ENCODE measurements around the gene AP2A2.

AP2A2 gene

DNA sequence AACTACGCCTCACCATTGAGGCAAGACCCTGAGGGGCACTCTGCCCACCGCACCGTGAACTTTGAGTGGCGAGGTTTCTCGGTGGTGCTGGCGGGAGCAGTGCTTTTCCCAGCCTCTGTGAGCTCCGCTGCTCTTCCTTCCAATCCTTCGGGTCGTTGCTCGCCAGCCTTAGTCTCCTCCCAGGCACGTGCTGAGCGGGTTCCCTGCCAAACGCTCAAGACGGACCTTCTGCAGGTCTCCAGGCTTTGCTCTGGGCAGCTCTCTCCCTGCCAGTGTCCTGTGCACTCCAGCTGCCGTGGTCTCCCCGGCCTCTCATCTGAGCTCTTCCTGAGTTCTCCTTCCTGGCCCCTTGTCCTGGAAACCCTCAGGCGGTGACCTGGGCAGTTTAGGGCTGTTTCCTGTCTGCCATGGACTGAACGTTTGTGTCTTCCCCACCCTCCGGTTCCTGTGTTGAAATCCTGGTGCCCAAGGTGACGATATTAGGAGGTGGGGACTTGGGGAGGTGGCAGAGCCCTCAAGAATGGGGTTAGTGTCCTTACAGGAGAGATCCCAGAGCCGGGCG, 122.0 kb downstream of the AP2A2 start:
- no peak for DNase-seq

DNA sequence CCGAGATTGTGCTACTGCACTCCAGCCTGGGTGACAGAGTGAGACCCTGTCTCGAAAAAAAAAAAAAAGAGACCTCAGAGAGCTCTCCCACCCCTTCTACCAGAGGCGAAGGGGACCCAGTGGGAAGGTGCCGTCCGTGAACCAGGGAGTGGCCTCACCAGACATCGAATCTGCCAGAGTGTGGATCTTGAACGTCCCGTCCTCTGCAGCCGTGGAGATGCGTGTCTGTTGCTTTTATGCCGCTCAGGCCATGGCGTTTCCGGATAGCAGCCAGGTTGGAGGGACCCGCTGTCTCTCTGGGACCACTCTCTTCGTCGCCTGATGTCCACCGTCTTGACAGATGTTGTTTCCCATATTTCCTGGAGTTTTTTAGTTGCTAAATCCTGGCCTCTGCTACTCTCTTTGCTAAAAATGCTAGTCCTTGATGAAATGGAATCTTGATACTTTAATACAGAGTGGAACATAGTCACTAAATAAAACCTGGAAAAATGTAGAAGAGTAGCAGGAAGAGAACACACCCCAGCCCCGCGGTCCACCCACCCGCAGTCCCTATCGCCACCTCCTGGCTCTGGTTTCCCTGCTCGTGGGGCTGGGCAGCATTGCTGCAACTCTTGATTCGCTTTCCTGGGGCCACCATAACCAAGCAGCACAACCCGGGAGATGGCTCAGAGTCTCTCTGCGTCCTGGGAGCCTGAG, 122.9 kb downstream of the AP2A2 start:
- no peak for DNase-seq

DNA sequence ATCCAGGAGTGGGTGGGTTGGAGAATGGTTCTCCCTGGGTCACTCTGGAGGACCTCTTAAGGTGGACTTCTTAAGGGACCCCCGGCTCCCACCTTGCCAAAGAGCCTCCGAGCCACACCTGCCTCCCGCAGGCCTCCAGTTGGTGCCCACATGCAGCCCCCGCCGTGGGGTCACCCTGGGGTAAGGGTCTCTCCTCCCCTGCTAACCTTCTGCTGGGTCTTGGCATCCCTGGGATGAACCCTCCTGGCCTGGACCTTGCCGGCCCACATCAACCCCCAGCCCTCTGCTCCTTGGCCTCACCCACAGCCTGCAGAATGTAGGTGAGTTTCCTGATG, 123.4 kb downstream of the AP2A2 start:
- DNase-seq, result no peak

DNA sequence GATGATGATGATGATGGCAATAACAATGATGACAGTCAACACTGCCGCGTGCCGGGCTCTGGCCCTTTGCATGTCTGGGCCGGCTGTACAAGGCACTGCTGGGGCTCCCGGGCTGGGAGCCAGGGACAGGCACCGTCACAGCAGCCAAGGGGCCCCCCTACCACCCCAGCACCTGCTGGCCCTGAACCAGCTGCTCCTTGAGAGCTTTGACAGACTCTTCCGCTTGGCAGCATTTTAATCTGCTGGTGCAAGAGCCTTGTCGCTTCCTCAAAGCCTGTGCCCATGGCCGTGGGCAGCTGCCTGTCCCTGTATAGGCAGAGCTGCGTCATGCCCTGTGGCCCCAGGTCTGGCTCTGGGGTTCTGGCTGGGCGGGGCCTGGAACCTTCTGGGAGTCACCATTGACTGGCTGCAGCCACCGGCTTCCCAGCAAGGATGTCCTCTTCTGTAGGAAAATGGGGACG, 123.8 kb downstream of the AP2A2 start:
- no peak for DNase-seq

DNA sequence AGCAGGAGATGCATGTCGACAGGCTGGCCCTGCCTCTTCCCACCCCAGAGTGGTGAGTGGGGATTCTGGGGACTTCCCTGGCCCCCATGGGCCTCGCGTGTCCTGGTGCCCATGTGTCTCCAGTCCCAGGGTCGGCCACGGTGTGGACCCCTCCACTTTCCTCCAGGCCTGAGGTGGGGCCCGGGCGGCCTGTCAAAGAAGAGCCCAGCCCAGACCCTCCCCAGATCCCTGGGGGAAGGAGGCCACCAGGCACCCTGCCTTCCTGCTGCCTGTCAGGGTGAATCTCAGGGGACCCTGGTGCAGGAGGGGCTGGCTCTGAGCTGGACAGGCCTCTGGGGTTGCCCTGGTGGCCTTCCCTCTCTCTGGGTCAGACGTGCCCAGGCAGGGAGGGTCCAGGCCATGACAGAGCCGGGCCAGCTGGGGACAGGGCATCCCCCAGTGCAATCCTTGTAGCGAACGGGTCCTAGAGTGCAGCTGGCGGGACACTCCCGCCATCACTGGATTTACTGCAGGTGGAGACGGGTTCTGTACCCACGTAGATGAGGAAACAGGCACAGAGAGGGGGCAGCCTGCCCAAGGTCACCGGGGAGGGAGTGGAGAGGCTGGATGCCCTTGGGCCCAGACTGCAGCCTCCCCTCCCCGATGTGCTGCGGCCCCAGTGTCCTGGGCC, 124.4 kb downstream of the AP2A2 start:
- DNase-seq, result no peak

DNA sequence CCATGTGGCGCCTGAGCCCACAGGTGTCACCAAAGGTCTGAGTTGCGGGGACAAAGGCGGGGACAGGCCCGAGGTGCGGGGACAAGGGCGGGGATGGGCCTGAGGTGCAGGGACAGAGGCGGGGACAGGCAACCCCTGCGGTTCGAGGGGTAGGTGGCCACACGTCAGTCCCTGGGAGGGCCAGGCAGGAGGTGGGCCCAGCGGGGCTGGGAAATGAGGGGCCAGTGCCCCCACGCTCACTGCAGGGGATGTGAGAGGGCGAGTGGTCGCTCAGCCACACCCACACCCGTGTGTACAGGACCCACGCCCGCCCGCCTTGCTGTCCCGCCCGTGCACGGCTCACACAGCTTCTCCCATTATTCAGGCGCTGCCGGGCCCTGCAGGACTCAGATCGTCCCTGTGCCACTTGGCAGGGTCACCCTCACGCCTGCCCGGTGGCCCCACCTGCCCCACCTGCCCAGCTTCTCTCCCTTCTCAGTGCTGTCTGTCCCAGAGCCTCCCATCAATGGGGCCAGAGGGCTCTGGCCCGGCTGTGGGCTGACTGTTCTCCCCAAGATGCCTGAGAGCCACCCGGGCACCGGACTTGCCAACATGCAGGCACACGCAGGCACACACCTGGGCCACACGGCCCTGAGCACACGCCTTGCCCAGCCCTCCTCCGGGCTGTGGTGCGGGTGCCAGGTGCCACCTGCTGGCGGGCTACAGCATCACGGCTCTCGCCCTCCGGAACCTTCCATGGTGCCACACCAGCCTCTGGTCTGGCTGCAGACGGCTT, 125.1 kb downstream of the AP2A2 start:
- peak; percentile 29 to 51 (median 48) for DNase-seq

DNA sequence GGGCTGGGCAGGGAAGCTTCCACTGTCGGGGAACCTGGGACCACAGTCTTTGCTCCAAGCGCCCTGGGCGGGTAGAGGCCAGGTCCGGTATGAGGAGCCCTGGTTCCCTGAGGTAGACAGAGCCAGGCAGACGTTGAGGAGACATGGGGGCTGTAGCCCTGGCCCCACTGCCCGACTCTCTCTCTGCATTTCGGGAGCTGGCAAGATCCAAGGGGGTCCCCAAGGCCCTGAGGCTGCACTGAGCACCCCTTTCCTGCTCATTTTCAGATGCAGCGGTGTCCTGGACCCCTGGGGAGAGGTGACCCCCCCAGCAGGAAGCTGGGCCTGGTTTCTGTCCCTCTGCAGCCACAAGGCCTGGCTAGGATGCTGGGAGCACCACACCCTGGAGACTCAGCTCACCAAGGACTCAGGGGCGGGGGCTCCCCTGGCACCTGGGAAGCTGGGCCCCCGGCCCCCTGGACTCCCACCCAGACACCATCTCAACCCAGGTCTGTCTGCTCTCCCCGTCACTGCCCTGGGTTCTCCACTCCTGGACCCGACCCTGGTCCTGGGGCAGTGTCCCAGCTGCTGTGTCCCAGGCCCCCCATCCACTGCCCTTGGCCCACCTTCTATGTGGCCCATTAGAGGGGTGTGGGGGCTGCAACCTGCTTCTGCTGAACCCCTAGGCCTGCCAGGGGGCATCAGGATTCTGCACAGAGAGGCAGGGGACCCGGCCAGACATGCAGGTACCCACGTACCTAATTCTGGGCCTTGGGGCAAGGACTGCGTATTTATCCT, 125.9 kb downstream of the AP2A2 start:
- DNase-seq, result no peak

DNA sequence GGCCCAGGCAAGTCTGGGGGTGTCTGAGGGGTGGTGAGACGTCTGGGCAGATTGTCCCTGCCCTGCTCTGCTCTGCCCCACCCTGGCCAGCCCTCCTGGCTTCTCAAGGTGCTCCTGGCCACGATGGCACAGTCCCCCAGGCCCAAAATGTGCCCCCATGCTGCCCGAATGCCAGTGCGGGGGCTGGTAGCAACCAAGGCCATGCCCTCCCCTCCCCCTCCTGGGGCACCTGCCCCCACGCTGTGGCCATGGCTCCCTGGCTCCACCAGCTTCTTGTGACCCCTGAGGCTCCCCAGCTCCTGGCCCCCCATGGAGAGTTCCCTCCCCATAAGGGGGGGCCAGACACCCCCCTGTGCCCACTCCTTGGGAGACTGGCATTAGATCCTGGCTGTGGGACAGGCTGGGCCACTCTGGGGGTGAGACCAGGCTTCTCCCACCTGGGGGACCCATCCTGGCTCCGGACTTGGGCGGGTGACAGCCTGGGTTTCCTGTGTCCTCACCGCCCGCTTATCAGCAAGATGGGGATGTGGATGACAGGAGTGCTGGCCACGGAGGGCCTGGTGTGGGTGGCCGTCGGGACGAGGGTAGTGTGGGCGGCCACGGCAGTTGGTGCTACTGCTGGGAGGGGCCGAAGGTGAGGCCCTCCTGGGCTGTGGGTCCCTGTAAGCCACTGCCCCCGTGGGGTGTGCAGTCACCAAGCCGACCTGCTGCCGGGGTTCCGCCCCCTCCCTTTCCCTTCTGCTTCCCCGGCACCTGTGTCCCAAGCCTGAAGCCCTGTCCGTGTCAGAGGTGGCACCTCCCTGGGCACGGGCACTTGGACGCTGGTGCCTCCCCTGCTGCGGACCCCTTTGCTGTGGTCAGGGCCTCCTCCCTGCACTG, 126.7 kb downstream of the AP2A2 start:
- no peak for DNase-seq

DNA sequence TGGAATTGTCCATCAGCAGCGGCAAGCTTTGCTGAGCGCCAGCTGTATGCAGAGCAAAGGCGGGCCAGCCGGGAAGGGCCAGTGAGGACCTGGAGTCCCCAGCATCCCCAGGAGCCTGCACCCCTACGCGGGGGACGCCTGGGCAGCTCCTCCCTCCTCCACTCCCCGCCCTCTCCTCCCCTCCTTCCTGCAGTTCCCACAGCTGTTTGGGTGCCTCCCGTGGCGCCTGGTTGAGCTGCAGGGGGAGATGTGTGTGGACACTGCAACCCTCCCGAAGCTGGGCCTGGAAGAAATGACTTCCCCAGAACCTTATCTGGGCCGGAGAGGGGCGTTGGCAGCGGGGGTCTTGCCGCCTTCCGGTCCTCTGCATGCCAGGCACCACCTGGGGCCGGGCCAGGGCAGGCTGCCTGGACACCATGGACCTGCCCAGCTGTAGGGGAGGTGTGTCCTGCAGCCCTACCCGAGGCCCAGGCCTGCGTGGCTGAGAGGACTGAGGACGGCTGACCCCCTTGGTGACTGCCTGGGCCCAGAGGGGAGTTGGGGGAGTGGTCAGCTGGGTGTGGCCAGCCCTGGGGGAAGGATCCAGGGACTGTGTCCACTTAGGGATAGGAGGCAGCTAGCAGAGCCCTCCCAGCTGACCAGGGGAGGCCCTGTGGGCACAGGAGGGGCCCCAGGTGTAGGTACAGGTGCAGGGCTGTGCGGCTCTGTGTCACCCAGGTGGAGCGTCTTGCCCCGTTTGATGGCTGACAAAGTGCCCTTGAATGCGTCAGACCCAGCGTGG, 127.6 kb downstream of the AP2A2 start:
- no peak for DNase-seq

DNA sequence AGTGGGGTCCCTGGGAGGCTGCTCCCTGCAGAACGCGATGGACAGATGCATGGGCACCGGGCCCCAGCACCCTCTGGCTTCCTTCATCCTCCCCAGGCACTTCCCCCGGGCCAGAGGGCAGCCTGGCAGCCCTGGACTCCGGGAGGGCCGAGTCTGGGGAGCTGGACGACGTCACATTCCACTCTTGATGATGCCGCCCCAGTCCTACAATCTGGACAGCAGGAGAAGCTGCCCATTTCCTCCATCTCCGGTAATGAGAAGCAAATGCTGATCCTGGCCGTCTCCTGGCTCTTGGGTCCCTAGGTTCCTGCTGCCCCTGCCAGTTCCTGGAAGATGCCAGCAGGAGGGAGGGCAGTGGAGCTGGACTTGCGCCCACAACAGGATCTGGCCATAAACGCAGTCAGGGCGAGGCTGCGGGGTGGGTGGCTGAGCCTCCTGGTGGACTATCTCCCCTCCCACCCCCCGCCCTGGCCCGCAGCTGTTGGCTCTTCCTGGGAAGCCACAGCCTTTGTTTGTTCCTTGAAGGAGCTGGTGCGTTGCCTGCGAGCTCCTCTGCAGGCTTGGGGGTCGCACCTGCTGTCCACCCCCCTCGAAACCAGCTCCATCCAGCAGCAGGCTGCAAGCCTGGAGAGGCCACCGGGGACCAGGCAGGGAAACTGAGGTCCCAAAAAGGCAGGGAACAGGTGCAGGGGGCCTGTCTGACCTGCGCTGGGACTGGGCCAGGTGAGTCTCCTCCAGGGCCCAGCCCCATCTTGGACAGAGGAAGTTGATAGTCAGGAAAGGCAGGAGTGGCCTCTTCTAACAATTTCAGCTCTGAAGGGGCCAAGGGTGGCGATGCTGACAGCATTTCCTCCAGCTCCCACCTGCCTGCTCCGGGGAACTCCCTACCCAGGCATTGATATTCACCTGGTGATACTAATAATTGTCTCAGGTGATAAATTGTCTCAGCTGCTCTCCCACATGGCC, 128.8 kb downstream of the AP2A2 start:
- DNase-seq, result no peak

DNA sequence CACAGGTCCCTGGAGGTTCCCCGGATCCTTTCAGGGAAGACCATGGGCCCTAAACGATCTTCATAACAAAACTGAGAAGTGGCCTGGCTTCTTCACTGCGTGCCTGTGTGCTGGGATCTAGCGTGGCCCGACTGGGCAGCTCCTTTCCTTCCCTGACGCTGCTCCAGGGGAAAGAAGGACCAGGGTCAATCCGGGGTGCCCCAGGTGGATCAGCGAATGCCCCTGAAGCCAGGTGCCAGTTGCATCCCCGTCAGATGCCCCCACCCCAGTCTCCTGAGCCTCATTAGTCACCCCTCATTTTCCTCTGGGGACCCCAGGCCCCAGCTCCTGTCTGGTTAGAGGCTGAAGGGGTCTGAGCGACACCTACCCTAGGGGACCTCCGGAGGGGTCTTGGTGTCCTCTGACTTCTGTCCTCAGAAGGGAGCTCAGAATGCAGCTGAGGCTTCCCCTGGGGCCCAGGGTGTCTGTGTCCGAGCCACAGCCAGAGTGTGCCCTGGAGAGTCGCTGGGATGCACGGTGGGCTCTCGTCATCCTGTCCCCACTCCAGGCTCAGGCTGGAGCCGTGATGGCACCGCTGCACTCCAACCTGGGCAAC, 129.5 kb downstream of the AP2A2 start:
- DNase-seq, result no peak

DNA sequence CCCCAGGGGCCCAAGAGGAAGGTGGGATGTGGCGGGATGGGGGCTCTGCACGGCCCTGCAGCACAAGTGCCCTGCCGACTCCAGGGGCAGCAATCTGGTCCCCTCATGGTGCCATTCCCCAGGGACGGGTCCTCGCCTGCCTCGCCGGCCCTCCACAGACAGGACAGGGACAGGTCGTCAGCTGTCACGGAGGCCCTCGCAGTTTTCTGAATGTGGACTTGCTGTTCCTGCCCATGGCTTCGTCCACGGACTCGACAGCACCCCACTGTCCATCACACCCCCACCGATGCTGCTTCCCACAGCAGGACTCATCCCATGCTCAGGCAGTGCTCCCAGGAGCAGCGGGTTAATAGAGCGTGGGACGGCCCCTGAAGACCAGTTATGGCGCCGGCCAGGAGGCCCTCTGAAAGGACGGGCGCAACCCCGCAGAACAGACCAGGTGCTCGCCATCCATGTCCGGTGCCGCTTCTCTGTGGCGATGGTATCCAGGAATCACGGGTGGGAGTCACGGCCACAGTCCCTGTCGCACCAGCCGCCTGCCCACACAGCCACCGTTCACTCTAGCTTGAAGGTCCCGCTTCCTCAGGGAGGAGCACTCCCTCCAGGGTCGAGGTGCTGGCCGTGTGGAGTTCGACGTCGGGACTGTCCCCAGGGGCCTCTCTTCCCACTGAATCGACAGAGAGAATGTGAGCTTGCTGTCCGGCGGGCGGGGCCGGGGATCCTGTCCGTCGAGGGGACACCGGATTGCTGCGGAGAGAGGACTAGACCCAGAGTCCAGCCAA, 130.5 kb downstream of the AP2A2 start:
- DNase-seq, result no peak

DNA sequence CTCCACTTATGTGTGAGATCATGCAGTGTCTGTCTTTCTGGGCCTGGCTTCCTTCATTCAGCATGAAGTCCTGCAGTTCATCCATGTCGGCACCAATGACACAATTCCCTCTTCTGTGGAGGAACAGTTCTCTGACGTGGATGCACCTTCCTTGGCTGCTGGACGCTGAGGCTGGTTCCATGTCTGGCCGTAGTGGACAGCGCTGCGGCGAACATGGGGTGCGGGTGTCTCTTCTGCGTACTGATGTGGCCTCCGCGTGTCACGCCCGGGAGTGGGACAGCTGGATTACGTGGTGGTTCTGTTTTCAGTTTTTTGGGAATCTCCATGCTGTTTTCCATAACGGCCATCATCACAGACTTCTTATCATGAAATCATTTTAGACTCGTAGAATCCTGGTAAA, 132.1 kb downstream of the AP2A2 start:
- DNase-seq, result no peak

DNA sequence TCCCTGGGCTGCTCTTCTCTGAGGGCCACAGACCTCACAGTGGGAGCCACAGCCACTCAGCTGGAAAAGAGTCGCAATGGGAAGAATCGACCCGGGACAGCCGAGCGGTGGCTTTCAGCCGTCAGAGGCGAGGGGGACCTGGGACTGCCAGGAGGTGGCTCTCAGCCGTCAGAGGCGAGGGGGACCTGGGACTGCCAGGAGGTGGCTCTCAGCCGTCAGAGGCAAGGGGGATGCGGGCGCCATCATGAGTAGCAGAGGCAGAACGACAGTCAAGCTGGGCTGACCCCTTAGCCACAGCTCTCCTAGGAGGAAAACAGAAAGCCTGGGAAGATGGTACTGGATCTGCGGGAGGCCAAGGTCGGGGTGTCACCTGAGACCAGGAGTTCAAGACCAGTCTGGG, 134.1 kb downstream of the AP2A2 start:
- DNase-seq, result no peak

DNA sequence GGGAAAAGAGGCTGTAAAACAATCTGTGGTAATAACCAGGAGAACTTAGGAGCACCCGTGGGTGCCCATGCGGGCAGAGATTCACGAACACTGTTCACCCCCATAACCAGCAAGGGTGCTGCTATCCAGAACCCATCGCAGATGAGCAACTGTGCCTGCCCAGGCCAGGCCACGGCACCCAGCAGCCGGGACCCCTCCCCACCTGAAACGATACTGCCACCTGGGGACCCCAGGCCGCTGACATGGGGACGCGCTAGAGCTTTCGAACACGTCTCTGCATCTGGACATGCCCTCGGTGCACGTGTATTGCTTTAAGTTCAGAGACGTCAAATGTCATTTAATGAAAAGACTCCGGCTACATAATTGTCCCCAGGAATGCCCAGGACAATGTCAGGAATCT, 134.7 kb downstream of the AP2A2 start:
- DNase-seq, result no peak

DNA sequence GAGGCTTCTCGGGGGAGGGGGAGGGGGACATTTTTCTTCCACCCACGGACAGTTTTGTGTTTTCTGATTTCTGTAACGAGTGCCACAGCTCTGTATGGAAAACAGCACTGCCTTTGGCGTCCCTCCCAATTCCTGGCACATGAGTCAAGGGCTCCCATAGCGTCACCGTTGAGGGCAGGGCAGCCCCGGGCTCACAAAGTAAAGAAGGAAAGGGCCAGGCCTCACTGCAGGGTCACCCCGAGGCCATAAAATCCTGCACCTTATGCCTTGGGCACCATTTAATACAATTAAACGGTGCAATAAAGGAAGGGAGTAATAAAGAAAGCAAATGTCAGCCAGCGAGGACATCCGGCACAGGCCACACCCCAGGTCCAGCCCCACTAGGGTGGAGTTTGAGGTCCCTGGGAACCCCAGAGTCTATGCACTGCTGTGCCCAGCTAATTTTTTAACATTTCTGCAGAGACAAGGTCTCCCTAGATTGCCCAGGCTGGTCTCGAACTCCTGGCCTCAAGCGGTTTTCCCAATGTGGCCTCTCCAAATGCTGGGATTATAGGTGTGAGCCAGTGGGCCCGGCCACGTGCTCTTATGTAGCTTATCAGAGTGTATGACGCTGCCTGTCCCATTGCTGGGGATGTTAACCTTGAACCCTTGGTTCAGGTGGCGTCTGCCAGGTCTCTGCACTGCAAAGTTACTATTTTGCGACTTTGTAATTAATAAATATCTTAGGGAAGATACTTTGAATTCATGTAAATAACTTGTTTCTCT, 135.4 kb downstream of the AP2A2 start:
- no peak for DNase-seq
